Naive thymus-derived CD4-positive, alpha-beta T cell (primary cell): ENCODE measurements around the gene PPP2R5A. TPM values are rescaled to one million over a fixed set of nuclear protein-coding genes. Genes with fewer than 3 reads are reported as not detected.
"Not testable (repeated sequence)": the region's sequence is repeated elsewhere in the genome, so short reads cannot be mapped to it uniquely, and the experiment has no call there.

ENCODE experiments used
- ATAC-seq: fragments of 150-1000 bp; cut with Tn5 transposase; 2 replicates; pipeline ENCODE4 v1.10.0; 2021; ENCODE audit warnings: mild to moderate bottlenecking, moderate library complexity
- CTCF ChIA-PET: fragments of 350-600 bp; sonication (Branson Sonifier 250); formaldehyde crosslinking; loops from one replicate; lab custom pipeline; 2021; ENCODE audit warnings: antibody characterized with exemption; lab: Charles Lee
- POLR2A ChIA-PET: fragments of 350-600 bp; sonication (Branson Sonifier 250); formaldehyde crosslinking; loops from one replicate; lab custom pipeline; 2021; ENCODE audit warnings: antibody characterized with exemption, inconsistent platforms; lab: Charles Lee
- DNase-seq, 9 donors: peaks; one replicate each; pipeline versions ENCODE4 v3.0.0 to v3.0.0-alpha.2; 2020 to 2022; ENCODE audit warnings: mixed read lengths in 1 of 9
- H3K27ac ChIP-seq: one replicate; pipeline ENCODE4 v1.7.0; 2013; ENCODE audit warnings: mild to moderate bottlenecking, low read depth, low read length, moderate library complexity
- H3K27me3 ChIP-seq, 2 donors: one replicate each; pipeline ENCODE4 v1.7.0; 2013; ENCODE audit warnings: low read length in 2 of 2, mild to moderate bottlenecking in 2 of 2, moderate library complexity in 2 of 2; ENCODE audit not compliant: control insufficient read depth in 2 of 2, insufficient read depth in 2 of 2
- H3K36me3 ChIP-seq, 3 experiments: 1 replicate in 2 of 3; 2 replicates in 1 of 3; pipeline ENCODE4 v1.7.0; 2013; ENCODE audit warnings: low read length in 3 of 3, mild to moderate bottlenecking in 3 of 3, moderate library complexity in 1 of 3; ENCODE audit not compliant: insufficient read depth in 3 of 3, control insufficient read depth in 2 of 3
- H3K4me1 ChIP-seq, 2 donors: one replicate each; pipeline ENCODE4 v1.7.0; 2013; ENCODE audit warnings: low read length in 2 of 2, mild to moderate bottlenecking in 2 of 2, moderate library complexity in 1 of 2; ENCODE audit not compliant: control insufficient read depth in 2 of 2, insufficient read depth in 2 of 2
- H3K4me3 ChIP-seq: 2 replicates; pipeline ENCODE4 v1.7.0; 2013; ENCODE audit warnings: mild to moderate bottlenecking, low read length
- H3K9me3 ChIP-seq, 3 experiments: 1 replicate in 2 of 3; 2 replicates in 1 of 3; pipeline ENCODE4 v1.7.0; 2013; ENCODE audit warnings: low read length in 3 of 3; ENCODE audit not compliant: control insufficient read depth in 2 of 3
- H3K27ac Mint-ChIP-seq, 9 donors: one replicate each; pipeline ENCODE4 v1.8.0; 2020 to 2022; ENCODE audit warnings: mixed read lengths in 9 of 9, mild to moderate bottlenecking in 8 of 9, moderate library complexity in 5 of 9, inconsistent platforms in 2 of 9
- H3K27me3 Mint-ChIP-seq, 5 donors: one replicate each; pipeline ENCODE4 v1.8.0; 2021 to 2022; ENCODE audit warnings: mixed read lengths in 5 of 5, mild to moderate bottlenecking in 1 of 5
- H3K36me3 Mint-ChIP-seq, 5 donors: one replicate each; pipeline ENCODE4 v1.8.0; 2020 to 2022; ENCODE audit warnings: mixed read lengths in 5 of 5, mild to moderate bottlenecking in 3 of 5, inconsistent platforms in 1 of 5
- H3K4me1 Mint-ChIP-seq, 7 donors: one replicate each; pipeline ENCODE4 v1.8.0; 2020 to 2022; ENCODE audit warnings: mixed read lengths in 7 of 7, mild to moderate bottlenecking in 3 of 7, inconsistent platforms in 1 of 7
- H3K4me3 Mint-ChIP-seq, 10 donors: one replicate each; pipeline ENCODE4 v1.8.0; 2020 to 2022; ENCODE audit warnings: mild to moderate bottlenecking in 10 of 10, mixed read lengths in 10 of 10, moderate library complexity in 6 of 10, inconsistent platforms in 2 of 10
- H3K9me3 Mint-ChIP-seq, 11 donors: one replicate each; pipeline ENCODE4 v1.8.0; 2020 to 2022; ENCODE audit warnings: mixed read lengths in 11 of 11, mild to moderate bottlenecking in 4 of 11, inconsistent platforms in 1 of 11, moderate library complexity in 1 of 11
- intact Hi-C, 2 donors: fragments of 100-400 bp; cut with micrococcal nuclease; formaldehyde crosslinking; loops; one replicate each; pipeline ENCODE4 v1.15.1; 2023
- polyA plus RNA-seq, 2 donors: library from polyadenylated mRNA; unstranded; fragments of 300-500 nt; fragmentation: Illumina TruSeq; gene quantifications; one replicate each; pipeline ENCODE4 v1.2.3, GENCODE V29; 2021
- total RNA-seq, 6 experiments: library from RNA in 5 of 6; stranded (reverse) in 5 of 6; gene quantifications; 1 replicate in 5 of 6; 2 replicates in 1 of 6; pipeline ENCODE4 v1.2.3 and lab custom pipeline; 2021 to 2026

PPP2R5A gene
- total and polyA plus RNA-seq, 7 experiments from 2014 or later: 22.9 to 52.7 (median 47.5) TPM

- H3K36me3 Mint-ChIP-seq: peaks cover 0 to 34% (median 26%) of the 10 kb centered on the region in 5 donors
- ChIA-PET POLR2A (no interaction called here), CTCF (interaction anchor here (2.1 kb wide), 1 partner anchor 245 kb away, joined by 10 read pairs; no protein-coding TSS in a partner anchor)
- Histone ChIP-seq H3K9me3 (peaks cover 0 to 3% (median 0%) of the 10 kb centered on the region in 3 experiments), H3K4me1 (peaks cover 0 to 6% of the 10 kb centered on the region in 2 donors), H3K4me3 (no peak overlapping the region), H3K27me3 (no peaks in the 10 kb centered on the region), H3K36me3 (peaks cover 0 to 7% (median 0%) of the 10 kb centered on the region in 3 experiments), H3K27ac (no peak overlapping the region)
- peak overlapping the region in 6 of 10 donors; percentile 6 to 57 (median 37) for H3K4me3 Mint-ChIP-seq
- intact Hi-C loops: loop anchor here in 1 of 2 donors (1.0 kb wide), 1 partner anchor 246 kb away; no protein-coding TSS in a partner anchor
- no peak for ATAC-seq
- H3K4me1 Mint-ChIP-seq: peaks cover 19 to 59% (median 47%) of the 10 kb centered on the region in 7 donors
- H3K27ac Mint-ChIP-seq: peak overlapping the region in 7 of 9 donors; percentile 19 to 79 (median 39)
- DNase-seq: no peak
- H3K9me3 Mint-ChIP-seq: peaks cover 0 to 12% (median 1%) of the 10 kb centered on the region in 11 donors
- H3K27me3 Mint-ChIP-seq: no peaks in the 10 kb centered on the region
Observed at GRCh38 chr1:212315907-212316306, 30.7 kb downstream of the PPP2R5A start.

GRCh38 chr1:212317916-212318315, 32.7 kb downstream of the PPP2R5A start:
- Histone ChIP-seq H3K27me3 (no peaks in the 10 kb centered on the region), H3K4me3 (no peak overlapping the region), H3K4me1 (peaks cover 3 to 6% of the 10 kb centered on the region in 2 donors), H3K27ac (no peak overlapping the region), H3K9me3 (no peaks in the 10 kb centered on the region), H3K36me3 (no peaks in the 10 kb centered on the region)
- peaks cover 0 to 25% (median 18%) of the 10 kb centered on the region in 5 donors for H3K36me3 Mint-ChIP-seq
- ATAC-seq: no peak
- intact Hi-C loops: no loop called here
- DNase-seq: no peak
- H3K4me3 Mint-ChIP-seq: no peak overlapping the region
- peaks cover 20 to 64% (median 53%) of the 10 kb centered on the region in 7 donors for H3K4me1 Mint-ChIP-seq
- peaks cover 0 to 6% (median 0%) of the 10 kb centered on the region in 11 donors for H3K9me3 Mint-ChIP-seq
- ChIA-PET CTCF (interaction anchor here (1.7 kb wide), 1 partner anchor 247 kb away, joined by 3 read pairs; no protein-coding TSS in a partner anchor), POLR2A (no interaction called here)
- no peaks in the 10 kb centered on the region for H3K27me3 Mint-ChIP-seq
- peak overlapping the region in 5 of 9 donors; percentile 1 to 33 (median 11) for H3K27ac Mint-ChIP-seq

GRCh38 chr1:212321031-212321430, 35.8 kb downstream of the PPP2R5A start:
- Mint-ChIP-seq H3K4me1 (peaks cover 20 to 68% (median 58%) of the 10 kb centered on the region in 7 donors), H3K36me3 (peaks cover 0 to 17% (median 9%) of the 10 kb centered on the region in 5 donors)
- H3K9me3 ChIP-seq, H3K27ac ChIP-seq, H3K9me3 Mint-ChIP-seq, H3K27me3 ChIP-seq, CTCF ChIA-PET, intact Hi-C loops, H3K4me3 Mint-ChIP-seq, ATAC-seq, H3K27ac Mint-ChIP-seq, H3K36me3 ChIP-seq, POLR2A ChIA-PET, H3K4me3 ChIP-seq, H3K27me3 Mint-ChIP-seq, DNase-seq: not testable (repeated sequence)
- H3K4me1 ChIP-seq: peaks cover 1 to 19% of the 10 kb centered on the region in 2 donors

GRCh38 chr1:212323066-212323465, 37.9 kb downstream of the PPP2R5A start:
- Mint-ChIP-seq H3K27ac (peak overlapping the region; percentile 19 to 85 (median 55)), H3K36me3 (peaks cover 0 to 16% (median 8%) of the 10 kb centered on the region in 5 donors), H3K9me3 (peaks cover 0 to 3% (median 0%) of the 10 kb centered on the region in 11 donors), H3K27me3 (no peaks in the 10 kb centered on the region), H3K4me3 (peak overlapping the region in 9 of 10 donors; percentile 5 to 75 (median 65)), H3K4me1 (peaks cover 12 to 68% (median 48%) of the 10 kb centered on the region in 7 donors)
- ATAC-seq: peak; percentile 49
- intact Hi-C loops: no loop called here
- no peak overlapping the region for H3K4me3 ChIP-seq
- ChIA-PET CTCF (interaction anchor here (1.2 kb wide), 1 partner anchor 9 kb away, joined by 3 read pairs; no protein-coding TSS in a partner anchor), POLR2A (interaction anchor here (0.7 kb wide), 1 partner anchor 11 kb away, joined by 3 read pairs; no protein-coding TSS in a partner anchor)
- no peaks in the 10 kb centered on the region for H3K27me3 ChIP-seq
- peaks cover 0 to 19% of the 10 kb centered on the region in 2 donors for H3K4me1 ChIP-seq
- DNase-seq: peak in 6 of 9 donors; percentile 8 to 36 (median 29)
- no peak overlapping the region for H3K27ac ChIP-seq
- H3K9me3 ChIP-seq: no peaks in the 10 kb centered on the region
- no peaks in the 10 kb centered on the region for H3K36me3 ChIP-seq

GRCh38 chr1:212326541-212326940, 41.3 kb downstream of the PPP2R5A start:
- CTCF ChIA-PET: no interaction called here
- Mint-ChIP-seq H3K4me3 (no peak overlapping the region), H3K36me3 (peaks cover 0 to 25% (median 18%) of the 10 kb centered on the region in 5 donors), H3K27me3 (no peaks in the 10 kb centered on the region), H3K9me3 (no peaks in the 10 kb centered on the region), H3K4me1 (peaks cover 16 to 66% (median 51%) of the 10 kb centered on the region in 7 donors), H3K27ac (peak overlapping the region in 1 of 9 donors; percentile 14)
- intact Hi-C loops: no loop called here
- peaks cover 0 to 2% (median 0%) of the 10 kb centered on the region in 3 experiments for H3K36me3 ChIP-seq
- H3K27me3 ChIP-seq: no peaks in the 10 kb centered on the region
- no peak overlapping the region for H3K4me3 ChIP-seq
- POLR2A ChIA-PET: no interaction called here
- DNase-seq (no peak), ATAC-seq (no peak)
- H3K9me3 ChIP-seq: no peaks in the 10 kb centered on the region
- H3K27ac ChIP-seq: no peak overlapping the region
- peaks cover 0 to 19% of the 10 kb centered on the region in 2 donors for H3K4me1 ChIP-seq

- Mint-ChIP-seq H3K4me1 (peaks cover 11 to 55% (median 46%) of the 10 kb centered on the region in 7 donors), H3K36me3 (peaks cover 2 to 31% (median 16%) of the 10 kb centered on the region in 5 donors), H3K4me3 (no peak overlapping the region), H3K27ac (peak overlapping the region in 2 of 9 donors; percentile 54 to 65), H3K27me3 (no peaks in the 10 kb centered on the region), H3K9me3 (no peaks in the 10 kb centered on the region)
- Histone ChIP-seq H3K27me3 (no peaks in the 10 kb centered on the region), H3K27ac (no peak overlapping the region), H3K9me3 (no peaks in the 10 kb centered on the region), H3K4me1 (peaks cover 0 to 12% of the 10 kb centered on the region in 2 donors), H3K36me3 (peaks cover 0 to 11% (median 4%) of the 10 kb centered on the region in 3 experiments), H3K4me3 (no peak overlapping the region)
- DNase-seq (no peak), ATAC-seq (no peak)
- intact Hi-C loops: no loop called here
- CTCF ChIA-PET: interaction anchor here (1.2 kb wide), 1 partner anchor 129 kb away, joined by 4 read pairs; no protein-coding TSS in a partner anchor
- POLR2A ChIA-PET: interaction anchor here (1.3 kb wide), 1 partner anchor 42 kb away, joined by 3 read pairs; no protein-coding TSS in a partner anchor
Observed at GRCh38 chr1:212328248-212328647, 43.0 kb downstream of the PPP2R5A start.
